Lung (tissue), 12 donors: ENCODE results near the gene RSRC1. TPM values are rescaled to one million over a fixed set of nuclear protein-coding genes. Genes with fewer than 3 reads are reported as not detected.

ENCODE experiments used
- ATAC-seq: fragments of 200-7000 bp; cut with Tn5 transposase; one replicate; pipeline ENCODE4 v1.9.1; 2020; ENCODE audit warnings: moderate number of reproducible peaks; ENCODE audit not compliant: insufficient read depth, low FRiP score
- DNase-seq, 3 donors: peaks; one replicate each; pipeline ENCODE4 v3.0.0-alpha.2; 2013 to 2017
- H3K27ac ChIP-seq, 2 donors: one replicate each; pipeline ENCODE4 v1.5.1; 2013; ENCODE audit warnings: mild to moderate bottlenecking in 2 of 2, moderate library complexity in 2 of 2, control low read depth in 1 of 2, inconsistent platforms in 1 of 2, low read depth in 1 of 2, low read length in 1 of 2
- H3K27me3 ChIP-seq, 3 donors: one replicate each; pipeline ENCODE4 v1.5.1; 2013; ENCODE audit warnings: low read length in 2 of 3; ENCODE audit not compliant: control insufficient read depth in 3 of 3, insufficient read depth in 3 of 3
- H3K36me3 ChIP-seq, 4 donors: one replicate each; pipeline ENCODE4 v1.5.1; 2013; ENCODE audit warnings: low read length in 4 of 4, mild to moderate bottlenecking in 1 of 4, moderate library complexity in 1 of 4; ENCODE audit not compliant: control insufficient read depth in 4 of 4, insufficient read depth in 4 of 4
- H3K4me1 ChIP-seq, 5 donors: one replicate each; pipeline ENCODE4 v1.5.1; 2013; ENCODE audit warnings: low read length in 5 of 5, mild to moderate bottlenecking in 2 of 5, moderate library complexity in 1 of 5; ENCODE audit not compliant: control insufficient read depth in 5 of 5, insufficient read depth in 5 of 5
- H3K4me3 ChIP-seq: one replicate; pipeline ENCODE4 v1.5.1; 2013; ENCODE audit warnings: mild to moderate bottlenecking, control low read depth, moderate library complexity
- H3K9ac ChIP-seq, 2 donors: one replicate each; pipeline ENCODE4 v1.5.1; 2013; ENCODE audit warnings: low read length in 2 of 2, control low read depth in 1 of 2; ENCODE audit not compliant: insufficient read depth in 1 of 2
- H3K9me3 ChIP-seq, 4 donors: one replicate each; pipeline ENCODE4 v1.5.1; 2013; ENCODE audit warnings: low read length in 3 of 4, mild to moderate bottlenecking in 1 of 4, moderate library complexity in 1 of 4; ENCODE audit not compliant: control insufficient read depth in 4 of 4, insufficient read depth in 3 of 4
- WGBS, 2 donors: extraction: QIAGEN DNeasy Blood & Tissue Kit; methylation state at CpG; one replicate each; pipeline ENCODE4 v1.1.7; 2013; 5-methylcytosine and 5-hydroxymethylcytosine counted together
- polyA plus RNA-seq, 2 donors: library from polyadenylated mRNA; stranded (reverse); fragments of 200-250 nt; gene quantifications; one replicate each; pipeline ENCODE4 v1.2.1, GENCODE V29; 2013
- total RNA-seq, 2 donors: library from RNA; depleted of rRNA in 1 of 2; stranded (reverse); fragments of >200 nt in 1 of 2; gene quantifications; one replicate each; pipeline ENCODE4 v1.2.1, GENCODE V29; 2014 to 2021
- TF ChIP-seq, protein P1 (sequence below): IDR thresholded peaks from 2 replicates; pipeline ENCODE4 v1.5.1; 2012; ENCODE audit warnings: mild to moderate bottlenecking; ENCODE audit errors: control extremely low read depth, extremely low read depth
- donor health status: control.
- donor health status: control.
- donor health status: Bipolar disorder and iron deficiency.
- donor health status: healthy.
- donor health status: DM: yes; HTN: yes; CAD: no.

RSRC1 gene
- total and polyA plus RNA-seq, 4 donors: 9.1 to 53.5 (median 17.0) TPM

DNA sequence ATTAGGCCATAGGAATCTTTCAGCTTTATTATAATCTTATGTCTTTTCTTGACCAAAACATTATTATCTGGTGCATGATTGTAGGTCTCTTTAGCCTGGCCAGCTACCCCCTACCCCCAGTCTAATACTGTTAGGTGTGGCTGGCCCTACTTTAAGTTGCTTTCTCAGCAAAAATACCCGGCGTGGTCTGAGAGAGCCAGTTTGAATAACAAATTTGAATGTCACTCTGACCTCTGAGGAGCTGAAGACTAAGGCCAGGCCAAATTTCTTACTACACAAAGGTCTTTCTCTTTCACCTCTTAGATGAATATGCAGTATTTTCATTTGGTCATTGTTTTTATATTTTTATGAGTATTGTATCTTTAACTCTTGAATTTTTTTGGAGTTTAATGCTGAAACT is 272.6 kb downstream of the RSRC1 start:
- TF ChIP-seq, protein P1, sequence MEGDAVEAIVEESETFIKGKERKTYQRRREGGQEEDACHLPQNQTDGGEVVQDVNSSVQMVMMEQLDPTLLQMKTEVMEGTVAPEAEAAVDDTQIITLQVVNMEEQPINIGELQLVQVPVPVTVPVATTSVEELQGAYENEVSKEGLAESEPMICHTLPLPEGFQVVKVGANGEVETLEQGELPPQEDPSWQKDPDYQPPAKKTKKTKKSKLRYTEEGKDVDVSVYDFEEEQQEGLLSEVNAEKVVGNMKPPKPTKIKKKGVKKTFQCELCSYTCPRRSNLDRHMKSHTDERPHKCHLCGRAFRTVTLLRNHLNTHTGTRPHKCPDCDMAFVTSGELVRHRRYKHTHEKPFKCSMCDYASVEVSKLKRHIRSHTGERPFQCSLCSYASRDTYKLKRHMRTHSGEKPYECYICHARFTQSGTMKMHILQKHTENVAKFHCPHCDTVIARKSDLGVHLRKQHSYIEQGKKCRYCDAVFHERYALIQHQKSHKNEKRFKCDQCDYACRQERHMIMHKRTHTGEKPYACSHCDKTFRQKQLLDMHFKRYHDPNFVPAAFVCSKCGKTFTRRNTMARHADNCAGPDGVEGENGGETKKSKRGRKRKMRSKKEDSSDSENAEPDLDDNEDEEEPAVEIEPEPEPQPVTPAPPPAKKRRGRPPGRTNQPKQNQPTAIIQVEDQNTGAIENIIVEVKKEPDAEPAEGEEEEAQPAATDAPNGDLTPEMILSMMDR: no peak
- WGBS, 2 donors: 67 to 90% methylated on average over 2 of the region's 2 CpGs
- Histone ChIP-seq H3K27ac (no peak overlapping the region), H3K36me3 (no peaks in the 10 kb centered on the region), H3K9ac (no peak overlapping the region), H3K4me3 (no peak overlapping the region), H3K9me3 (no peaks in the 10 kb centered on the region), H3K27me3 (no peaks in the 10 kb centered on the region), H3K4me1 (peaks cover 0 to 2% (median 0%) of the 10 kb centered on the region in 5 donors)
- no peak for ATAC-seq
- DNase-seq: no peak

DNA sequence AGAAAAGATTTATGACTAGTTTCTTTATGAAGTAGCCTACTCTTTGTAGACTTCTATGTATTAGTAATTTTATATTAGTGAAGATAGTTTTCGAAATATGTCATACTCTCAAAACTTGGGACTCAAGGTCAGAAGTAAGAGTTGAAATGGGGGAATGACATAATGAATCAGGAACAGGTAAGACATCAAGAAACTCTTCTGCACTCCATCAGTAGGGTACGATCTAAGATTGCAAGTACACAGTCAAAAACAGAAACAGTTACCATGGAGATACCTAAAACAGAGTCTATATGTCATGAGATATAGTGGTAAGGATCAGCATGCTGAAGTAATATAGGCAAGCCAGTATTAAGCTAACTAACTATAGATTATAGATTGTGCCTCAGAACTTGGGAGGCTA is 274.1 kb downstream of the RSRC1 start:
- ATAC-seq (no peak), DNase-seq (no peak)
- WGBS, 2 donors: 91 to 97% methylated on average over 2 of the region's 2 CpGs
- Histone ChIP-seq H3K4me3 (no peak overlapping the region), H3K9ac (no peak overlapping the region), H3K27me3 (no peaks in the 10 kb centered on the region), H3K36me3 (no peaks in the 10 kb centered on the region), H3K27ac (no peak overlapping the region), H3K4me1 (peaks cover 0 to 2% (median 0%) of the 10 kb centered on the region in 5 donors), H3K9me3 (no peaks in the 10 kb centered on the region)
- TF ChIP-seq, protein P1: no peak

DNA sequence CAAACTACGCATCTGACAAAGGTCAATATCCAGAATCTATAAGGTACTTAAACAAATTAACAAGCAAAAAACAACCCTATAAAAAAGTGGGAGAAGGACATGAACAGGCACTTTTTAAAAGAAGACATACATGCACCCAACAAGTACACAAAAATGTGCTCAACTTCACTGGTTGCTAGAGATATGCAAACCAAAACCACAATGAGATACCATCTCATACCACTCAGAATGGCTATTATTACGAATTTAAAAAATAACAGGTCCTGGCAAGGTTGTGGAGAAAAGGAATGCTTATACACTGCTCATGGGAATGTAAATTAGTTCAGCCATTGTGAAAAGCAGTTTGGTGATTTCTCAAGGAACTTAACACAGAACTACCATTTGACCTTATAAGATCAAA is 285.5 kb downstream of the RSRC1 start:
- DNase-seq: no peak
- no peak for ATAC-seq
- WGBS, 2 donors: 99 to 100% methylated on average over 2 of the region's 2 CpGs
- no peaks in the 10 kb centered on the region for H3K27me3 ChIP-seq
- H3K4me3 ChIP-seq: no peak overlapping the region
- TF ChIP-seq, protein P1: no peak
- H3K4me1 ChIP-seq: no peaks in the 10 kb centered on the region
- H3K27ac ChIP-seq: no peak overlapping the region
- H3K9ac ChIP-seq: no peak overlapping the region
- no peaks in the 10 kb centered on the region for H3K36me3 ChIP-seq
- no peaks in the 10 kb centered on the region for H3K9me3 ChIP-seq

DNA sequence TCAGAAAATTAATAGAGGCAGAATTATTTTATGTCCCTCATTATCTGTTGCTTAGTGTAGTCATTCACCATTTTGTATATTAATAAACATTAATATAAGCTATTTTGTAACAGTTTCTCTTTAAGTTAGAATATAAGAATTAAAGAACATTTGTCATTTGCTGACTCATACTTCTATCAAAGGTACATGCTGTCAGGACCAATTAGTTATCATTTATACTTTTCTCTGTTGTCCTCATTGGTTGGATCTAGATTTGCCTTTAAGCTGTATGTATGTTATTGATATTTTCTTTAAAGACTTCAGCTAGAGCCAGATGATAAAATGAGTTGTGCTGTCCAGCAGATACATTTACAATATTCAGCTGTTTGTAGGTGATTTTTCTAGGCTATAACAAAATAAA is 292.7 kb downstream of the RSRC1 start:
- H3K27me3 ChIP-seq: no peaks in the 10 kb centered on the region
- H3K36me3 ChIP-seq: no peaks in the 10 kb centered on the region
- DNase-seq: no peak
- TF ChIP-seq, protein P1: no peak
- H3K9me3 ChIP-seq: no peaks in the 10 kb centered on the region
- no peak overlapping the region for H3K9ac ChIP-seq
- no peak overlapping the region for H3K4me3 ChIP-seq
- no peak overlapping the region for H3K27ac ChIP-seq
- no peaks in the 10 kb centered on the region for H3K4me1 ChIP-seq
- ATAC-seq: no peak
